Neural progenitor cell (in vitro differentiated cells): ENCODE data around the gene SNRNP200. TPM values are rescaled to one million over a fixed set of nuclear protein-coding genes. Genes with fewer than 3 reads are reported as not detected.

ENCODE experiments used
- DNase-seq: peaks from one replicate; pipeline ENCODE4 v3.0.0-alpha.2; 2016; ENCODE audit warnings: low spot score
- H2AFZ ChIP-seq: fragments of 200-600 bp; sonication (generic); replicated peaks from 2 replicates; pipeline ENCODE4 v1.6.1; 2016; ENCODE audit warnings: antibody characterized with exemption
- H3F3A ChIP-seq: fragments of 200-600 bp; sonication (generic); 2 replicates; pipeline ENCODE4 v1.6.1; 2016; ENCODE audit warnings: antibody characterized with exemption, low read depth
- H3K27ac ChIP-seq: fragments of 200-600 bp; sonication (generic); 2 replicates; pipeline ENCODE4 v1.5.1; 2016; ENCODE audit warnings: mild to moderate bottlenecking
- H3K27me3 ChIP-seq: fragments of 200-600 bp; sonication (generic); 2 replicates; pipeline ENCODE4 v1.6.1; 2016; ENCODE audit warnings: mild to moderate bottlenecking, moderate library complexity
- H3K36me3 ChIP-seq: fragments of 200-600 bp; sonication (generic); 2 replicates; pipeline ENCODE4 v1.5.1; 2016
- H3K4me1 ChIP-seq: fragments of 200-600 bp; sonication (generic); 2 replicates; pipeline ENCODE4 v1.6.1; 2016; ENCODE audit warnings: mixed run types
- H3K4me2 ChIP-seq: fragments of 200-600 bp; sonication (generic); 2 replicates; pipeline ENCODE4 v1.6.1; 2016
- H3K4me3 ChIP-seq: fragments of 200-600 bp; sonication (generic); 2 replicates; pipeline ENCODE4 v1.5.1; 2016
- H3K79me2 ChIP-seq: fragments of 200-600 bp; sonication (generic); 2 replicates; pipeline ENCODE4 v1.6.1; 2016; ENCODE audit warnings: low read depth
- H3K9ac ChIP-seq: fragments of 200-600 bp; sonication (generic); 2 replicates; pipeline ENCODE4 v1.6.1; 2016
- H3K9me3 ChIP-seq: fragments of 200-600 bp; sonication (generic); 2 replicates; pipeline ENCODE4 v1.5.1; 2016; ENCODE audit warnings: low read depth
- H4K20me1 ChIP-seq: fragments of 200-600 bp; sonication (generic); 2 replicates; pipeline ENCODE4 v1.6.1; 2016; ENCODE audit warnings: low read depth
- H3K27ac Mint-ChIP-seq: 3 replicates; pipeline ENCODE4 v1.8.0; 2021; ENCODE audit warnings: mixed read lengths
- H3K27me3 Mint-ChIP-seq: 2 replicates; pipeline ENCODE4 v1.8.0; 2022; ENCODE audit warnings: low read depth, mild to moderate bottlenecking, inconsistent platforms, moderate library complexity, mixed read lengths; ENCODE audit not compliant: insufficient read depth
- H3K36me3 Mint-ChIP-seq: 3 replicates; pipeline ENCODE4 v1.8.0; 2021; ENCODE audit warnings: mixed read lengths
- H3K4me1 Mint-ChIP-seq: 3 replicates; pipeline ENCODE4 v1.8.0; 2021; ENCODE audit warnings: mixed read lengths
- H3K4me3 Mint-ChIP-seq: 3 replicates; pipeline ENCODE4 v1.8.0; 2021; ENCODE audit warnings: mild to moderate bottlenecking, moderate library complexity, mixed read lengths
- H3K9me3 Mint-ChIP-seq: 3 replicates; pipeline ENCODE4 v1.8.0; 2020; ENCODE audit warnings: mixed read lengths
- EZH2 ChIP-seq: fragments of 200-600 bp; sonication (generic); IDR thresholded peaks from 2 replicates; pipeline ENCODE4 v1.6.1; 2017; ENCODE audit warnings: antibody characterized with exemption, mild to moderate bottlenecking, moderate library complexity
- EZH2phosphoT487 ChIP-seq: fragments of 200-600 bp; sonication (generic); IDR thresholded peaks from 2 replicates; pipeline ENCODE4 v1.6.1; 2017; ENCODE audit warnings: antibody characterized with exemption
- total RNA-seq: library from RNA; depleted of rRNA; stranded (reverse); fragments of >200 nt; gene quantifications from 2 replicates; pipeline ENCODE4 v1.2.3, GENCODE V29; 2015; ENCODE audit warnings: low replicate concordance
- TF ChIP-seq, protein P1 (sequence below): fragments of 200-600 bp; sonication (generic); IDR thresholded peaks from 2 replicates; pipeline ENCODE4 v1.5.1; 2017; ENCODE audit warnings: antibody characterized with exemption, mild to moderate bottlenecking

Gene SNRNP200
- total RNA-seq, 1 donor from 2014 or later = 94.3 TPM

DNA sequence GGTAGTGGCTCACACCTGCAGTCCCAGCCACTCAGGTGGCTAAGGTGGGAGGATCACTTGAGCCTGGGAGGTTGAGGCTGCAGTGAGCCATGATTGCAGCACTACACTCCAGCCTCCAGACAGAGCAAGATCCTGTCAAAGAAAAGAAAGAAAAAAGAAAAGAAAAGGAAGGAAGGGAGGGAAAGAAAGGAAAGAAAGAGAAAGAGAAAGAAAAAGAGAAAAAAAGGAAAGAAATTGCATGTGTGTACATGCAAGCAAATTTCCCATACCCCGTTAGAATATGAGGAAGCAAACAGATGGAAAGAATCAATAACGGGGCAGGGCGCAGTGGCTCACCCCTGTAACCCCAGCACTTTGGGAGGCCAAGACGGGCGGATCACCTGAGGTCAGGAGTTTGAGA, 57.5 kb downstream of the SNRNP200 start:
- H2AFZ ChIP-seq = no peak overlapping the region
- Mint-ChIP-seq H3K9me3 (no peaks in the 10 kb centered on the region), H3K27me3 (peaks cover 2% of the 10 kb centered on the region), H3K4me3 (no peak overlapping the region), H3K4me1 (peaks cover 10% of the 10 kb centered on the region), H3K27ac (no peak overlapping the region), H3K36me3 (peaks cover 2% of the 10 kb centered on the region)
- H3K27ac ChIP-seq = no peak overlapping the region
- H3K79me2 ChIP-seq = no peaks in the 10 kb centered on the region
- no peaks in the 10 kb centered on the region for H3K4me1 ChIP-seq
- H3K4me2 ChIP-seq = no peak overlapping the region
- H3K27me3 ChIP-seq = no peaks in the 10 kb centered on the region
- no peaks in the 10 kb centered on the region for H3K36me3 ChIP-seq
- H3K4me3 ChIP-seq = no peak overlapping the region
- DNase-seq = no peak
- H3K9me3 ChIP-seq = no peaks in the 10 kb centered on the region
- H3F3A ChIP-seq = peaks cover 2% of the 10 kb centered on the region
- no peak overlapping the region for H3K9ac ChIP-seq
- TF ChIP-seq EZH2 (no peak), EZH2phosphoT487 (no peak)
- TF ChIP-seq, protein P1, sequence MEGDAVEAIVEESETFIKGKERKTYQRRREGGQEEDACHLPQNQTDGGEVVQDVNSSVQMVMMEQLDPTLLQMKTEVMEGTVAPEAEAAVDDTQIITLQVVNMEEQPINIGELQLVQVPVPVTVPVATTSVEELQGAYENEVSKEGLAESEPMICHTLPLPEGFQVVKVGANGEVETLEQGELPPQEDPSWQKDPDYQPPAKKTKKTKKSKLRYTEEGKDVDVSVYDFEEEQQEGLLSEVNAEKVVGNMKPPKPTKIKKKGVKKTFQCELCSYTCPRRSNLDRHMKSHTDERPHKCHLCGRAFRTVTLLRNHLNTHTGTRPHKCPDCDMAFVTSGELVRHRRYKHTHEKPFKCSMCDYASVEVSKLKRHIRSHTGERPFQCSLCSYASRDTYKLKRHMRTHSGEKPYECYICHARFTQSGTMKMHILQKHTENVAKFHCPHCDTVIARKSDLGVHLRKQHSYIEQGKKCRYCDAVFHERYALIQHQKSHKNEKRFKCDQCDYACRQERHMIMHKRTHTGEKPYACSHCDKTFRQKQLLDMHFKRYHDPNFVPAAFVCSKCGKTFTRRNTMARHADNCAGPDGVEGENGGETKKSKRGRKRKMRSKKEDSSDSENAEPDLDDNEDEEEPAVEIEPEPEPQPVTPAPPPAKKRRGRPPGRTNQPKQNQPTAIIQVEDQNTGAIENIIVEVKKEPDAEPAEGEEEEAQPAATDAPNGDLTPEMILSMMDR = no peak
- no peaks in the 10 kb centered on the region for H4K20me1 ChIP-seq

DNA sequence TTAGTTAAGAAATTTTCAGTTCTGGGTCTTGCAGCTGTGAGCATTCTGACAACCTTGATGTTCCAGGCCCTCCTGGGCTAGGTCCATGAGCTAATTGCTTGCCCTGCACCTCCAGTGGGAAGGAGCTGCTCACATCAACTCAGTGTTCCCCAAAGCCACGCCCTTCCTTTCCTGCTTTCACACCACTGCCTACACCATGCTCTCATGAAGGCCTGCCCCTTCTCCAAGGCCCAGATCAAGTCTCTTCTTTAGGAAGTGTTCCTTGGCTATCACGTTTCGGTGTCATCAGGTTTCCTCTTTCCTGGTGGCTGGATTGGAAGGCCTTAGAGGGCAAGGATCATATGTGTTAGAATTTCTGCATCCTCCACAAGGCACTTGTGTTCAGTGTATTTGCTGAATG, 58.3 kb downstream of the SNRNP200 start:
- no peaks in the 10 kb centered on the region for H3K79me2 ChIP-seq
- H3K27me3 ChIP-seq = no peaks in the 10 kb centered on the region
- H3K4me1 ChIP-seq = no peaks in the 10 kb centered on the region
- no peaks in the 10 kb centered on the region for H3K9me3 ChIP-seq
- H3K4me2 ChIP-seq = no peak overlapping the region
- no peak overlapping the region for H3K4me3 ChIP-seq
- H3K36me3 Mint-ChIP-seq = no peaks in the 10 kb centered on the region
- H2AFZ ChIP-seq = no peak overlapping the region
- H3K9me3 Mint-ChIP-seq = no peaks in the 10 kb centered on the region
- H3F3A ChIP-seq = peaks cover under 1% of the 10 kb centered on the region
- TF ChIP-seq EZH2phosphoT487 (no peak), EZH2 (no peak)
- TF ChIP-seq, protein P1 = no peak
- H4K20me1 ChIP-seq = no peaks in the 10 kb centered on the region
- no peak overlapping the region for H3K27ac ChIP-seq
- H3K4me3 Mint-ChIP-seq = no peak overlapping the region
- no peak overlapping the region for H3K9ac ChIP-seq
- no peaks in the 10 kb centered on the region for H3K27me3 Mint-ChIP-seq
- H3K27ac Mint-ChIP-seq = no peak overlapping the region
- no peaks in the 10 kb centered on the region for H3K36me3 ChIP-seq
- peaks cover 6% of the 10 kb centered on the region for H3K4me1 Mint-ChIP-seq
- DNase-seq = no peak

DNA sequence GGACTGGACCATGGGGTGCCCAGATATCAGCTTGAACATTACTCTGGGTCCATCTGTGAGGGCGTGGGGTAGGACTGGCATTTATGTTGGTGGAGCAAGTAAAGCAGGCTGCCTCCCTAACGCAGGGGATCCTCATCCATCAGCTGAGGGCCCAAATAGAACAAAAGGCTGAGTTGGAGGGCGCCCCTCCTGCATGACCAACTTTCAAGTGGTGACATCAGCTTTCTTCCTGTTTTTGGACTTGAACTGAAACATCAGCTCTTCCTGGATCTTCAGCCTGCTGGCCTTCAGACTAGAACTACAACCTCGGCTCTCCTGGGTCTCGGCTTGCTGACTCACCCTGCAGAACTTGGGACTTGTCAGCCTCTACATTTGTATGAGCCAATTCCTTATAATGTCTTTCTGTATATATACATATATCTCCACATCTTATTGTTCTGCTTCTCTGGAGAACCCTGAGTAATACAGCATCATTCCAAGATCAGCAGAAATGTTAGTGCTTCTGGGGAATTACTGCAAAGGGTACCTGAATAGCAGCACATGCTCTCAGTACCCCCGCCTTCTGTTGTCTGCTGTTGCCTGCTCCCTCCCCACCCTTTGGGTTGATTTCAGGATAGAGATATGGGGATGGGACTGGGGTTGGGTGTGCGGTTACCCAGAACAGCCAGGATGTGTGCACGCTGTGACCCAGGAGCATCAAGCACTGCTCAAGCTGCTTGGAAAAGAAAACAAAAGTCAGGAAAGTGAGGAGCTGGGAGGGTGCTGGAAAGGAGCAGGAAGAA, 59.5 kb downstream of the SNRNP200 start:
- no peak overlapping the region for H3K27ac Mint-ChIP-seq

More for the DNA sequence above, 59.5 kb downstream of the SNRNP200 start:
- Histone ChIP-seq H3K36me3 (no peaks in the 10 kb centered on the region), H3K27ac (no peak overlapping the region), H3K4me3 (no peak overlapping the region), H3K79me2 (no peaks in the 10 kb centered on the region), H3K9me3 (no peaks in the 10 kb centered on the region), H2AFZ (no peak overlapping the region), H3K27me3 (no peaks in the 10 kb centered on the region), H4K20me1 (no peaks in the 10 kb centered on the region), H3K4me2 (no peak overlapping the region), H3K9ac (no peak overlapping the region), H3K4me1 (no peaks in the 10 kb centered on the region), H3F3A (no peaks in the 10 kb centered on the region)
- H3K36me3 Mint-ChIP-seq = no peaks in the 10 kb centered on the region
- no peak for DNase-seq
- H3K27me3 Mint-ChIP-seq = no peaks in the 10 kb centered on the region
- no peak for TF ChIP-seq EZH2
- TF ChIP-seq EZH2phosphoT487 = no peak
- TF ChIP-seq, protein P1 = no peak
- no peaks in the 10 kb centered on the region for H3K9me3 Mint-ChIP-seq
- no peak overlapping the region for H3K4me3 Mint-ChIP-seq
- H3K4me1 Mint-ChIP-seq = no peaks in the 10 kb centered on the region
